Stimulated activated CD4-positive, alpha-beta T cell treated with anti-CD3 and anti-CD28 coated beads, TNF-alpha, amount 100 ng/mL, for 24 hours (primary cell): ENCODE data around the gene SLC51B.
"Not testable (repeated sequence)": the region's sequence is repeated elsewhere in the genome, so short reads cannot be mapped to it uniquely, and the experiment has no call there.

Experiments used
- DNase-seq, 3 experiments: peaks; one replicate each; pipeline ENCODE4 v3.0.0-alpha.2; 2020; ENCODE audit warnings: low read depth in 3 of 3

Gene SLC51B

GRCh38 chr15:65066635-65067316, 21.6 kb downstream of the SLC51B start:
- DNase-seq: no peak

GRCh38 chr15:65067317-65067644, 22.1 kb downstream of the SLC51B start:
- no peak for DNase-seq

GRCh38 chr15:65067645-65068402, 22.6 kb downstream of the SLC51B start, which contains the start of gene RASL12:
TSS of gene RASL12 (minus strand) at chr15:65067991. CDS start at chr15:65067835, 156 bp downstream.
- DNase-seq: no peak

DNA sequence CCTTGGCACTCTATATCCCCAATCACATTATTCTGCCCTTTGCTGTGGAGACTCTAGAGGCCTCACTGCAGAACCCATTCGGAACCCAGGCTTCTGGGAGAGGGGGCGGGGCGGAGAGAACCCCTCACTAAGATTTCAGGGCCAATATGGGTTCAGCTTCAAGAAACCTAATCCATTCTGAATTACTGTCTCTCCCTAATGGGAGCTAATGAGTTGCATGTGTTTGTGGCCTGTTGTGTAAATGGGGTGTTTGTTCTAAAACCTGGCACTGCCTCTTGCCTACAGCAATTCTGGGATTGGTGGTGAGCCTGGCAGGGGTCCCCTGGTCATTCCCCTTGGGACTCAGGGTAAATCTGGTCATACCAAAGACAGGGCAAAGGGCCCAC, 23.2 kb downstream of the SLC51B start:
- no peak for DNase-seq

- DNase-seq: no peak
Measured at GRCh38 chr15:65069179-65069578, 24.0 kb downstream of the SLC51B start.

DNA sequence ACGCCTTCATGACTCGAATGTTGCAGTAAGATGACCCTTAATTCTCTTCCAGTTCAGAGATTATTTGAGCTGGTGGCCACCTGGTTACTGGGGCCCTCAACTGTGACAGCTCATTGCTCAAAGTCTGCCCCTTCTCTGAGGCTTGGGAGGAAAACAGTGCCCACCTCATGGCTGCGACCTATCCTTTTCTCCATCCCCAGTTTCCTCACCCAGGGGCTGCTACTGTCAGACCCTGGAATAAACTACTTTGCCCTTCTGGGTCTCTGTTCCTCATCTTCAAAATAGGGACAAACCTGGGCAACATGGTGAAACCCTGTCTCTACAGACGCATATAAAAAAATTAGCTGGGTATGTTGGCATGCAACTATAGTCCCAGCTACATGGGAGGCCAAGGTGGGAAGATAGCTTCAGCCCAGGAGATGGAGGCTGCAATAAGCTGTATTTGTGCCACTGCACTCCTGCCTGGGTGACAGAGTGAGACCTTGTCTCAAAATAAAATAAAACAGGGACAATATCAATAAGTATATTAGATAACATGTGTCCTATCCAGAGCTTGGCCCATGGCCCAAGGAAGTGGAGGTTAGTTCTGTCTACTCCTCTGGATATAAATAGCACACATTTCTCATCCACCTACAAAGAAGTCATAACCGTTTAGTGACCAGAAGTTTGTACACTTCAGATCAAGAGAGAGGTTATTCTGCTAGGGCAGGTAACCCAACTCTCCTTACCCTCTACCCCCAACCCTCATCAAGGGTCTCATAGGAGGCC, 24.8 kb downstream of the SLC51B start:
- DNase-seq: no peak

GRCh38 chr15:65071381-65071811, 26.2 kb downstream of the SLC51B start:
- DNase-seq: no peak

DNA sequence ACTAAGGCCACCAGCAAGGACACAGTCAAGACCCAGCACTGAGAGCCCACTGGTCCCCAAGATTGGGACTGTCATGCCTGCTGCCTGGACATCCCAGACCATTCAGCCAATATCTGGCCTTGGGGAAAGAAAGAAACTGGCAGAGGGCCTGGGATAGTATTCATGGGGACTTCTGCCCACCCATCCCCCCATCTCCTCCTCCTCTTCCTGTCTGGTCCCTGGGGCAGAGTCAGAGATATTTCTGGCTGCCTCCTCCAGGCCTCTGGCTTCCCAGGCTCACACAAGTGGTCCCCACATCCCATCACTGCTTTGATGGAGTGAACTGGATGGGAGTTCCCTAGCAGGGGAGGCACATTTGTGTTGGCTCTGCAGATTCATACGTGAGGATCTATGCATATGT, 26.8 kb downstream of the SLC51B start:
- DNase-seq: no peak

DNA sequence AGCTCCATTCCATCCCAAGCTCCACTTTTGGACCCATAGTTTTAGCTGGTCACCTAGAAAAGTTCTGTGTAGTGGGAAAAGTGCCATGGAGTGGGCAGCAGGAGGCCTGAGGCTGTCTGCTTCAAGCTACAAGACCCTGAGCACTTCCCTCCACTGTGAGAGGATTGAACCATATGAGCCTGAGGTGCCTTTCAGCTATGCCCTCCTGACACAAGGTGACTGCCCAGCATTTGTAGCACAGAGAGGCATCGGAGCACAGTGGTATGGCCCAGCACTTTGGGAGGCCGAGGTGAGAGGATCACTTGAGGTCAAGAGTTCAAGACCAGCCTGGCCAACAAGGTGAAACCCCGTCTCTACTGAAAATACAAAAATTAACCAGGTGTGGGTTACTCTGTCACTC, 27.4 kb downstream of the SLC51B start:
- no peak for DNase-seq

- DNase-seq: not testable (repeated sequence)
Measured at GRCh38 chr15:65074946-65075345, 29.8 kb downstream of the SLC51B start.

DNA sequence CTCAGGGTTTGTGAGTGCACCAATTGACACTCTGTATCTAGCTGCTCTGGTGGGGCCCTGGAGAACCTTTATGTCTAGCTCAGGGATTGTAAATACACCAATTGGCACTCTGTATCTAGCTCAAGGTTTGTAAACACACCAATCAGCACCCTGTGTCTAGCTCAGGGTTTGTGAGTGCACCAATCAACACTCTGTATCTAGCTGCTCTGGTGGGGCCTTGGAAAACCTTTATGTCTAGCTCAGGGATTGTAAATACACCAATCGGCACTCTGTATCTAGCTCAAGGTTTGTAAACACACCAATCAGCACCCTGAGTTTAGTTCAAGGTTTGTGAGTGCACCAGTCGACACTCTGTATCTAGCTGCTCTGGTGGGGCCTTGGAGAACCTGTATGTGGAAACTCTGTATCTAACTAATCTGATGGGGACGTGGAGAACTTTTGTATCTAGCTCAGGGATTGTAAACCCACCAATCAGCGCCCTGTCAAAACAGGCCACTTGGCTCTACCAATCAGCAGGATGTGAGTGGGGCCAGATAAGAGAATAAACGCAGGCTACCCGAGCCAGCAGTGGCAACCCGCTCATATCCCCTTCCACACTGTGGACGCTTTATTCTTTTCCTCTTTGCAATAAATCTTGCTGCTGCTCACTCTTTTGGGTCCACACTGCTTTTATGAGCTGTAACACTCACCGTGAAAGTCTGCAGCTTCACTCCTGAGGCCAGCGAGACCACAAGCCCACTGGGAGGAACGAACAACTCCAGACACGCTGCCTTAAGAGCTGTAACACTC, 30.6 kb downstream of the SLC51B start:
- DNase-seq: not testable (repeated sequence)

DNA sequence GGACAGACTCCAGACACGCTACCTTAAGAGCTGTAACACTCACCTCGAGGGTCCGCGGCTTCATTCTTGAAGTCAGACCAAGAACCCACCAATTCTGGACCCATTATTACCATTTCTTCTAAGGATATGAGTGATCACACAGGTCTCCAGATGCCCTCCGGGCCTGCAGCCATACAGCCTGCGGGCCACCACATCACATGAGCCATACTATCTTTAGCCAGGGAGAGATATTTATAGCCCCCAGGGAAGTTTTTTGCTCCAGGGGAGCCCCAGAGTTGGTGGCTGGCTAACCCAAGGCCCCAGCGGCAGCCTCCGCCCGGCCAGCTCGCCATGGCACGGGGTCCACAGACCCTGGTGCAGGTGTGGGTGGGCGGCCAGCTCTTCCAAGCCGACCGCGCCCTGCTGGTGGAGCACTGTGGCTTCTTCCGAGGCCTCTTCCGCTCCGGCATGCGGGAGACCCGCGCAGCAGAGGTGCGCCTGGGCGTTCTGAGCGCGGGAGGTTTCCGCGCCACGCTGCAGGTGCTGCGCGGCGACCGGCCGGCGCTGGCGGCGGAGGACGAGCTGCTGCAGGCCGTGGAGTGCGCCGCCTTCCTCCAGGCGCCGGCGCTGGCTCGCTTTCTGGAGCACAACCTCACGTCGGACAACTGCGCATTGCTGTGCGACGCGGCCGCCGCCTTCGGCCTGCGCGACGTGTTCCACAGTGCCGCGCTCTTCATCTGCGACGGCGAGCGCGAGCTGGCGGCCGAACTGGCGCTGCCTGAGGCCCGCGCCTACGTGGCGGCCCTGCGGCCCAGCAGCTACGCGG, 31.5 kb downstream of the SLC51B start, which contains the start of gene KBTBD13:
TSS of gene KBTBD13 (plus strand) at position 261 of the 805 bp plus-strand sequence. CDS start at position 331, 70 bp downstream.
- DNase-seq: no peak

- no peak for DNase-seq
Measured at GRCh38 chr15:65077291-65077980, 32.2 kb downstream of the SLC51B start.

- peak; percentile 7 to 61 (median 28) for DNase-seq
Measured at GRCh38 chr15:65077981-65078352, 32.8 kb downstream of the SLC51B start.

GRCh38 chr15:65079580-65079979, 34.4 kb downstream of the SLC51B start:
- DNase-seq: no peak

DNA sequence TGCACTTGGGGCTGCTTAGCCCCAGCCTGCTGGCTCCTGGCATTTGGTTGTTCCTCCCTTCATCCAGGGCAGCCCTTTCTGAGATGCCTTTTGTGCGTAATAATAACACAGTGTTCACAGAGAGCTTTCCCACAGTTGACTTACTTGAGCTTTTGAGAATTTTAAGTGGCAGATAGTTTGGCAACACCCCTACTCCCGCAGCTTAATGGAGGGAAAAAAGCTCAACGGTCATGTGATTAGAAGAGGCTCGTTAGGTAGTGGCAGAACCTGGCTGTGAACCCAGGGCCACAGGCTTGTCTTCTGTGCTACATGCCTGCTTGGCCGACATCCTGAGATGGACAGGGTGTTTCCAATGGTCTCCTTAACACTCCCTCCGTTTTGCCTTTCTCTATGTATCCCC, 36.1 kb downstream of the SLC51B start:
- DNase-seq: no peak

- DNase-seq: peak in 2 of 3 experiments; percentile 2 to 23
Measured at GRCh38 chr15:65081758-65082157, 36.6 kb downstream of the SLC51B start.

- DNase-seq: peak in 1 of 3 experiments; percentile 12
Measured at GRCh38 chr15:65082303-65082953, 37.2 kb downstream of the SLC51B start.

GRCh38 chr15:65083262-65083701, 38.1 kb downstream of the SLC51B start:
- DNase-seq: no peak
